Hindlimb muscle (tissue), 1 donor: ENCODE data around the gene TSPAN7. TPM values are rescaled to one million over a fixed set of nuclear protein-coding genes. Genes with fewer than 3 reads are reported as not detected.
A peak's percentile ranks its signal among the peaks of the same experiment; 100 is the strongest.

Experiments used
- DNase-seq: peaks from one replicate; pipeline ENCODE4 v3.0.0-alpha.2; 2013
- polyA plus RNA-seq: library from polyadenylated mRNA; unstranded; fragments of 120-200 nt; gene quantifications from one replicate; pipeline ENCODE4 v1.2.1, GENCODE V29; 2013; ENCODE audit not compliant: insufficient read length

Gene TSPAN7
- polyA plus RNA-seq, 1 donor = 130 TPM

- no peak for DNase-seq
These were observed 34.5 kb downstream of the TSPAN7 start for GRCh38 chrX:38595801-38596200.

- no peak for DNase-seq
These were observed 35.6 kb downstream of the TSPAN7 start for GRCh38 chrX:38596939-38597338.

GRCh38 chrX:38599796-38600755 lies 38.7 kb downstream of the TSPAN7 start:
- DNase-seq = no peak

- no peak for DNase-seq
These were observed 40.5 kb downstream of the TSPAN7 start for GRCh38 chrX:38601866-38602265.

- no peak for DNase-seq
These were observed 45.5 kb downstream of the TSPAN7 start for GRCh38 chrX:38606821-38607220.

GRCh38 chrX:38607976-38608375 lies 46.6 kb downstream of the TSPAN7 start:
- DNase-seq = no peak

GRCh38 chrX:38610849-38611248 lies 49.5 kb downstream of the TSPAN7 start:
- DNase-seq = no peak

- DNase-seq = peak; percentile 6
These were observed 50.9 kb downstream of the TSPAN7 start for GRCh38 chrX:38612281-38612680.

- no peak for DNase-seq
These were observed 53.1 kb downstream of the TSPAN7 start for GRCh38 chrX:38614485-38614884.

- no peak for DNase-seq
These were observed 55.6 kb downstream of the TSPAN7 start for GRCh38 chrX:38616904-38617303.

- DNase-seq = no peak
These were observed 56.8 kb downstream of the TSPAN7 start for GRCh38 chrX:38618180-38618579.

GRCh38 chrX:38620623-38621022 lies 59.3 kb downstream of the TSPAN7 start:
- DNase-seq = no peak

GRCh38 chrX:38626296-38626695 lies 65.0 kb downstream of the TSPAN7 start:
- no peak for DNase-seq

- DNase-seq = no peak
These were observed 66.3 kb downstream of the TSPAN7 start for GRCh38 chrX:38627683-38628082.

GRCh38 chrX:38628587-38628986 lies 67.2 kb downstream of the TSPAN7 start:
- DNase-seq = no peak

- no peak for DNase-seq
These were observed 71.2 kb downstream of the TSPAN7 start for GRCh38 chrX:38632516-38632915.

- DNase-seq = no peak
These were observed 73.3 kb downstream of the TSPAN7 start for GRCh38 chrX:38634665-38635064.

GRCh38 chrX:38636949-38637819 lies 75.8 kb downstream of the TSPAN7 start:
- DNase-seq = peak; percentile 3

GRCh38 chrX:38638952-38639529 lies 77.7 kb downstream of the TSPAN7 start:
- no peak for DNase-seq

- no peak for DNase-seq
These were observed 78.4 kb downstream of the TSPAN7 start for GRCh38 chrX:38639730-38640129.

- DNase-seq = no peak
These were observed 79.9 kb downstream of the TSPAN7 start for GRCh38 chrX:38641197-38641596.

GRCh38 chrX:38643903-38644302 lies 82.6 kb downstream of the TSPAN7 start:
- DNase-seq = no peak

- DNase-seq = no peak
These were observed 84.8 kb downstream of the TSPAN7 start for GRCh38 chrX:38646129-38646528.
